ENCODE measurements around the gene CDKAL1.

CDKAL1 gene

DNA sequence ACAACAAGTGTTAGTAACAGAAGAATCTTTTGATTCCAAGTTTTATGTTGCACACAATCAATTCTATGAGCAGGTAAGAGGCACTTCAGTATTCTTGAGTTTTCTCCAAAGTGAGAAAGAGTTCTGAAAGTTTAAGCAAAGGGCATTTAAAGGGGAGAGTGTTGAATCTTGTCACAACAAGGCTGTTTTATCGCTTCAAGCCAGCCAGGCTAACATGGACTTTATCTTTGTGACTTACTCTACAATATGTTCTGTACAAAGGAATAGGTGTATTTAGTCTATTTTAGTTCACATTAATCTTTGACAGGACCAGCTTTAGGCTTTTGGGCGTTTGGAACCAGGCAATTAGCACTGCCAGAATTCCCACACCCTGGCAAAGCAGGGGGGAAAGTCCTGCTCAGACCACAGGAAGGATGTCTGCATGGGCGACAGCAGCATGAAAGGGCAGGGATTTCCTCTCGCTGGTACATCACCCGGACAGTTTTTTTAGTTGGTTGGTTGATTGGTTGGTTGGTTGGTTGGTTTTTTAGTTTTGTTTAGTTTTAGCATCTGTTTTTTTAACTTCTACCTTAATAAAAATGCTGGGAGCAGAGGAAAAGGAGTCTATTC is 663.9 kb downstream of the CDKAL1 start:
- DNase-seq = no peak

- no peak for DNase-seq
Observed at GRCh38 chr6:21199262-21199661, 665.0 kb downstream of the CDKAL1 start.

DNA sequence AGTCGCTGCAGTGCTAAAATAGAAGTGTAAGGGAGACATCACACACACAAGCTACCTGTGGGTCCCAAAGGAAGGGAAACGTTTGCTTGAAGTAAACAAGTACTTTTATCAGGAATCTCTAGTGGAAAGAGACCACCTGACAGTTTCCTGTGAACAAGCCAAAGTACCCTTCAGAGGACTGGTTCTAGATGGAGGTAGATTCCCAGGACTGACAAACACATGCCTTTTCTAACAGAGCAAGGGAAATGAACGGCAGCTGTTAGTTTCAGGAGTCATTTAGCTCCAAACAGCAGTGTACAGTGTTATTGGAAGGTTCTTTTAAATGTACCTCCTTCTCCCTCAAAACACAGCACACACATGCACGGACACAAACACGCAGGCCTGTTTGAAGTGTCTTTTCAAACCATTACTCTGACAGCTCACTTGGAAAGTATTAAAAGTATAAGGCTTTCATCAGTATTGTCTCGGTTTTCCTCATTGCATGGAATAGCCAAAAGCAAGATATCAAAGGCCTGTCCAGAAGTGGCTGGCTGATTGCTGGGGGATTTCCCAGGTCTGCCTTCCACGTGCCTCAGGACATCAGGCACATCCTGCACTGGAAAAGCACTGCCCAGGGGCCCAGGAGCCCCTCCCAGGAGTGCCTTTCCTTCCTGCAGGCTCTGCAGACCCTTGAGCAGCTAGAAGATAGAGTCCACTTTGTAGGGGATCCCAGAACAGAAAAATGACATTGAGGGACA is 666.0 kb downstream of the CDKAL1 start:
- DNase-seq = no peak

GRCh38 chr6:21201187-21201586 is 666.9 kb downstream of the CDKAL1 start:
- DNase-seq = no peak

DNA sequence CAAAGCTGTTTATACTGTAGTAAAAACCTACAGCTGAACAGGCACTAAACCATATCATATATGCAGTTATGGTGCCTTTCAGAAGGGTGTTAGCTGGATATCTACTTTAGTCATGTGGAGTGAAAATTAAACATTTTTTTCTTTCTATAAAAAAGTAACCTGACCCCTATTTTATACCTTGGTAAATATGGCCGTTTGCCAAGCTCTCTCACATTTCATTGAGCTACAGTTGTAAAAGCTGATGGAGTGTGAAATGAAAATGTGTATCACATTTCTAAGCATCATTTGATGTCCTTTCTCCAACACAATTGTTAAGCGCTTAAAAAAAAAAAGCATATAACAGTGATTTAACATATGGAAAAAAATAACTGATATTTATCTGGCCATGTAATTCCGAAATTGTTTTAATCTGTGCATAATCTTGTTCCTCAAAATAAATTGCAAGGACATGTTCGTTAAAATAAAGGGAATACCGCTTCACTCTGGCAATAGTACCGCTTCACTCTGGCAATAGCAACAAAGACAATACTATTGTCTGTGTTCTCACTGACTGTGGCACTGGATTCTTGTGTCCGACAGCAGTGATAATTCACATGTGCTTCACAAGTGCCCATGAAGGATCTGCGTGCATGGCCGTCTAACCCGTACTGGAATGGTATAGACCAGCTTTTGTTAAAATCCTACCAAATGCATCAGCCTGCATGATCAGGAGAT is 667.5 kb downstream of the CDKAL1 start:
- DNase-seq = no peak

DNA sequence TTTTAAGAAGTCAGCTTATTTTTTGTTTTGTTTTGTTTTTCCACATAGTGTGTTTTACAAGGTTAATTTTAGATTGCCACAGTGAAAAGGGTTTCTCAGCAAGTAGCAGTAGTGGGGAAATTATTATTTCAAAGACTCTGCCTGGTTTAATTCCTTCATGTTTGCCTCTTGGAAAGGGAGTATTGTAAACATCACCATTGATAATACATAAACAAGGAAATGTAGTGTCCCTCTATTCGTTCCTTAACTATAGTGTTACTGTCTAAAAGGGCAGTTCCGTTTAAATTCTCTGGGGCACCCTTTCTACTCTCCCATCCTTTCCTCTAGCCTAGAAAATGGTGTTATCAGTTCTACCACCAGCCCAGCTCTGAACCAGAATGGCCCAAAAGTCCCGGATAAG is 668.3 kb downstream of the CDKAL1 start:
- no peak for DNase-seq

- DNase-seq = no peak
Observed at GRCh38 chr6:21204951-21205350, 670.7 kb downstream of the CDKAL1 start.

- no peak for DNase-seq
Observed at GRCh38 chr6:21208081-21208795, 674.0 kb downstream of the CDKAL1 start.

GRCh38 chr6:21208796-21209186 is 674.5 kb downstream of the CDKAL1 start:
- DNase-seq = no peak

- DNase-seq = no peak
Observed at GRCh38 chr6:21213492-21213891, 679.2 kb downstream of the CDKAL1 start.

- no peak for DNase-seq
Observed at GRCh38 chr6:21214738-21215448, 680.6 kb downstream of the CDKAL1 start.

- DNase-seq = no peak
Observed at GRCh38 chr6:21219241-21219640, 685.0 kb downstream of the CDKAL1 start.

GRCh38 chr6:21219856-21220255 is 685.6 kb downstream of the CDKAL1 start:
- no peak for DNase-seq

- no peak for DNase-seq
Observed at GRCh38 chr6:21220271-21220987, 686.2 kb downstream of the CDKAL1 start.

GRCh38 chr6:21222656-21223055 is 688.4 kb downstream of the CDKAL1 start:
- DNase-seq = no peak

DNA sequence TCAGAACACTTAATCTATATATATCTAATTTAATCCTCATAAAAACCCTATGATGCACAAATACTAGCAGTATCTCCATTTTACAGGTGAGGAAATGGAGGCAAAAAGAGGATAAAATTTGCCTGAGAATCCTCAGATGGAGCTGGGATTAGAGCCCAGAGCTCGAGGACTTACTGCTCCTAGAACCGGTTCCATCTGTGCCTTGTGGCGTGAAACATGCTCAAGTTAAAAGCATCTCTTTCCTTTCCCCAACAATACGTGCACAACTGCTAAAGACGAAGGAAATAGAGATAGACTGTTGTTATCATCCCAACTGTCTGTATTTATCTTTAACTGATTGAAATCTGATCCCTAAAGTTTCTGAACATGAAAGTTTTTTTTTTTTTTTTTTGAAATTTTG is 691.7 kb downstream of the CDKAL1 start:
- DNase-seq = no peak

DNA sequence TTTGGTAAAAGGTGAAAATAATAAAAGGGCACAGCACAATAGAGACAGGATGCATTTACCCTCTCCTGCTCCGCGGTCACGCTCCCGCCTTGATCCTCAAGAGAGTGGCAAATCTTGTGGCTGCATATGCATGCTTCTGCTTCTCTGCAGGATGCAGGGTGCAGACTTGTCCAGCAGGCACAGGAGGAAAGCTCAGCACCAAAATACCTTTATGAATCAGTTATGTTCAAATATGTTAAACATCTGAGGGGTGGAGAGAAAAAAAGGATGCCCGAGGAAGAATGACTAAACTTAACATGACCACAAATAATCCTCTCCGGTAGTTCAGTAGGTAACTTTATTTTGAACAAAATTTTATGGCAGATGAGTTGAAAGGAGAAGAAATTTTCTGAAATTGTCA is 693.2 kb downstream of the CDKAL1 start:
- no peak for DNase-seq

DNA sequence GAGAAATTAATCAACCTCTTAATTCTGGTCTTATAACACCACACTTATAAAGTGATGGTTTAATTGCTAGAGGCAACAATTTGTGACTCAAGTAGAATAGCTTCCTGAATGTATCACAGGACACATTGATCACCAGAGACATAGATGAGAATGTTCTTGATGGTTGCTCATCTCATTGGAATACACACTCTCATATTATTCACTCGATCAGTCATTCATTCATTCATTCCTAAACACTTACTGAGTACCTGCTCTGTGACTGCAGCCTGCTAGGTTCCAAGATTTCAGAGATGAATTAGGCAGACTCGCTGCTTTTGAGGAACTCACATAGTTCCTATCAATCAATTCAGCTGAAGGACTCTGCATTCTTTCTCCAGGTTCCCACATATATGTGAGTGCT is 694.2 kb downstream of the CDKAL1 start:
- no peak for DNase-seq

DNA sequence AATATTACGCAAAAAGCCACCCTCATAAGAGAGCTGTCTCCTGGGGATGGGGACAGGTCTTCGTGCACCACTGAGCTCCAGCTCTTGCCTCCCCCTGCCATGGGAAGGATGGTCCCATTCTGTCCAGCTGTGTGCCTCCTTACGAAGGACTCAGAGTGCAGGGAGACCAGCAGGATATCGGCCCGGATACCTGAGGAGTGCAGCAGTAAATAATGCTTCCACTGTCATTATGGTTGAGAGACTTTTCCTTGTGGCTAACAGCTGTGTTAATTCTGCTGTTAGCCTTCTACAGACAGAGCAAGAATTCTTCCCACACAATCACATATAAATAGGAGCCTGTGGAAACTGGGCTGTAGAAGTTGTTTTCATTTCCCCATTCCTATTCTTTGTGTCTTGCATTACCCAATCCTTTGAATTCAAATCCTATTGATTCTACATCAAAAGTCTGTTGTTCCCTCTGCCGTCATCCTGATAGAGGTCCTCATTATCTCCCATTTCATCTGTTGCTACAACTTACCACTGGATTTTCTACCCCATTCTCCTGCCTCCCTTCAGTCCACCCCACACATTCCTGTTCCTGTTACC is 694.7 kb downstream of the CDKAL1 start:
- no peak for DNase-seq

GRCh38 chr6:21230536-21230935 is 696.3 kb downstream of the CDKAL1 start:
- no peak for DNase-seq

- DNase-seq = no peak
Observed at GRCh38 chr6:21235162-21235561, 700.9 kb downstream of the CDKAL1 start.

DNA sequence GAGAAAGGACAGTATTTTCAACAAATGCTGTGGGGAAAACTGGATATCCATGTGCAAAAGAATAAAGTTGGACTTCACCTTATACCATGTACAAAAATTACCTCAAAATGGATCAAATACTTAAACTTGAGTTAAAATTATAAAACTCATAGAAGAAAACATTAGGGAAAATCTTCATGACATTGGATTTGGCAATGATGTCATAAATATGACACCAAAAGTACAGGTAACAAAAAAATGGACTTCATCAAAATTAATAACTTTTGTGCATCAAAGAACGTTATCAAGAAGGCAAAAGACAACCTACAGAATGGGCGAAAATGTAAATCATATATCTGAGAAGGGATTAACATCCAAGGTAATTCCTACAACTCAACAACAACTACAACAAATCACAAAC is 704.0 kb downstream of the CDKAL1 start:
- DNase-seq = no peak

All from bone marrow (tissue), 2 donors.